ENCODE measurements around the gene NRTN. TPM values are rescaled to one million over a fixed set of nuclear protein-coding genes. Genes with fewer than 3 reads are reported as not detected.

NRTN gene
- total RNA-seq, 1 experiment from 2014 or later: 15.0 TPM

- no peak for DNase-seq (ENCODE audit: low read depth)
- in situ Hi-C loops (cut with HindIII; ENCODE audit: low pct_unique_long_range_greater_than_20kb, low sequenced_read_pairs): no loop called here
Observed at GRCh38 chr19:5806905-5807304, 2.0 kb downstream of the NRTN start.

GRCh38 chr19:5808120-5808816 lies 3.4 kb downstream of the NRTN start:
- in situ Hi-C loops (cut with HindIII; ENCODE audit: low pct_unique_long_range_greater_than_20kb, low sequenced_read_pairs): no loop called here
- no peak for DNase-seq (ENCODE audit: low read depth)

- DNase-seq (ENCODE audit: low read depth): no peak
- in situ Hi-C loops (cut with HindIII; ENCODE audit: low pct_unique_long_range_greater_than_20kb, low sequenced_read_pairs): no loop called here
Observed at GRCh38 chr19:5809053-5809452, 4.2 kb downstream of the NRTN start.

- in situ Hi-C loops (cut with HindIII; ENCODE audit: low pct_unique_long_range_greater_than_20kb, low sequenced_read_pairs): no loop called here
- no peak for DNase-seq (ENCODE audit: low read depth)
Observed at GRCh38 chr19:5809469-5809868, 4.6 kb downstream of the NRTN start.

- in situ Hi-C loops (cut with HindIII; ENCODE audit: low pct_unique_long_range_greater_than_20kb, low sequenced_read_pairs): no loop called here
- no peak for DNase-seq (ENCODE audit: low read depth)
Observed at GRCh38 chr19:5811117-5811516, 6.2 kb downstream of the NRTN start.

GRCh38 chr19:5814123-5814851 lies 9.4 kb downstream of the NRTN start:
- in situ Hi-C loops (cut with HindIII; ENCODE audit: low pct_unique_long_range_greater_than_20kb, low sequenced_read_pairs): no loop called here
- DNase-seq (ENCODE audit: low read depth): no peak

GRCh38 chr19:5814852-5815246 lies 10.0 kb downstream of the NRTN start:
- no peak for DNase-seq (ENCODE audit: low read depth)
- in situ Hi-C loops (cut with HindIII; ENCODE audit: low pct_unique_long_range_greater_than_20kb, low sequenced_read_pairs): no loop called here

GRCh38 chr19:5817218-5817617 lies 12.4 kb downstream of the NRTN start:
- no peak for DNase-seq (ENCODE audit: low read depth)
- in situ Hi-C loops (cut with HindIII; ENCODE audit: low pct_unique_long_range_greater_than_20kb, low sequenced_read_pairs): no loop called here

GRCh38 chr19:5818594-5818993 lies 13.7 kb downstream of the NRTN start:
- in situ Hi-C loops (cut with HindIII; ENCODE audit: low pct_unique_long_range_greater_than_20kb, low sequenced_read_pairs): no loop called here
- DNase-seq (ENCODE audit: low read depth): no peak

GRCh38 chr19:5820785-5821184 lies 15.9 kb downstream of the NRTN start:
- in situ Hi-C loops (cut with HindIII; ENCODE audit: low pct_unique_long_range_greater_than_20kb, low sequenced_read_pairs): no loop called here
- no peak for DNase-seq (ENCODE audit: low read depth)

- DNase-seq (ENCODE audit: low read depth): no peak
- in situ Hi-C loops (cut with HindIII; ENCODE audit: low pct_unique_long_range_greater_than_20kb, low sequenced_read_pairs): no loop called here
Observed at GRCh38 chr19:5821521-5822180, 16.8 kb downstream of the NRTN start.

- in situ Hi-C loops (cut with HindIII; ENCODE audit: low pct_unique_long_range_greater_than_20kb, low sequenced_read_pairs): no loop called here
- no peak for DNase-seq (ENCODE audit: low read depth)
Observed at GRCh38 chr19:5822181-5822844, 17.4 kb downstream of the NRTN start.

- DNase-seq (ENCODE audit: low read depth): no peak
- in situ Hi-C loops (cut with HindIII; ENCODE audit: low pct_unique_long_range_greater_than_20kb, low sequenced_read_pairs): no loop called here
Observed at GRCh38 chr19:5823579-5824281, 18.9 kb downstream of the NRTN start.

GRCh38 chr19:5824751-5825150 lies 19.9 kb downstream of the NRTN start:
- in situ Hi-C loops (cut with HindIII; ENCODE audit: low pct_unique_long_range_greater_than_20kb, low sequenced_read_pairs): no loop called here
- no peak for DNase-seq (ENCODE audit: low read depth)

GRCh38 chr19:5825178-5825577 lies 20.3 kb downstream of the NRTN start:
- in situ Hi-C loops (cut with HindIII; ENCODE audit: low pct_unique_long_range_greater_than_20kb, low sequenced_read_pairs): no loop called here
- DNase-seq (ENCODE audit: low read depth): no peak

GRCh38 chr19:5826531-5827341 lies 21.9 kb downstream of the NRTN start:
- DNase-seq (ENCODE audit: low read depth): peak; percentile 78

GRCh38 chr19:5827342-5827890 lies 22.5 kb downstream of the NRTN start:
- in situ Hi-C loops (cut with HindIII; ENCODE audit: low pct_unique_long_range_greater_than_20kb, low sequenced_read_pairs): no loop called here
- no peak for DNase-seq (ENCODE audit: low read depth)

More at GRCh38 chr19:5826531-5827341, 21.9 kb downstream of the NRTN start:
- in situ Hi-C loops (cut with HindIII; ENCODE audit: low pct_unique_long_range_greater_than_20kb, low sequenced_read_pairs): no loop called here

All from Caki2 (cell line).